B cell (primary cell): ENCODE measurements around the gene C4orf54. TPM values are rescaled to one million over a fixed set of nuclear protein-coding genes. Genes with fewer than 3 reads are reported as not detected.

Source experiments
- ATAC-seq: fragments of 200-7000 bp; cut with Tn5 transposase; one replicate; pipeline ENCODE4 v1.10.0; 2021; ENCODE audit warnings: low read depth, mild to moderate bottlenecking, moderate number of reproducible peaks, moderate library complexity
- CTCF ChIA-PET: fragments of 350-600 bp; sonication (Branson Sonifier 250); formaldehyde crosslinking; loops from one replicate; lab custom pipeline; 2021; ENCODE audit warnings: antibody characterized with exemption, inconsistent platforms; lab: Charles Lee
- POLR2A ChIA-PET: fragments of 350-600 bp; sonication (Branson Sonifier 250); formaldehyde crosslinking; loops from one replicate; lab custom pipeline; 2021; ENCODE audit warnings: antibody characterized with exemption; lab: Charles Lee
- DNase-seq: peaks from one replicate; pipeline ENCODE4 v3.0.0; 2013
- H2AFZ ChIP-seq: 2 replicates; pipeline ENCODE4 v1.6.1; 2012; ENCODE audit warnings: mild to moderate bottlenecking, low read depth, low read length; ENCODE audit not compliant: insufficient read depth, poor library complexity, severe bottlenecking
- H3K27ac ChIP-seq, 2 donors: 1 replicate in 1 of 2; 2 replicates in 1 of 2; pipeline ENCODE4 v1.5.1; 2012 to 2013; ENCODE audit warnings: low read length in 2 of 2, mild to moderate bottlenecking in 2 of 2, moderate library complexity in 1 of 2
- H3K27me3 ChIP-seq, 4 experiments: fragments of 200-600 bp in 1 of 4; sonication (generic) in 1 of 4; replicated peaks in 1 of 4; 1 replicate in 2 of 4; 2 replicates in 2 of 4; pipeline versions ENCODE4 v1.6.1 to v1.7.0; 2013 to 2016; ENCODE audit warnings: low read length in 3 of 4, mild to moderate bottlenecking in 2 of 4, mixed read lengths in 1 of 4, moderate library complexity in 1 of 4; ENCODE audit not compliant: insufficient read depth in 4 of 4, control insufficient read depth in 3 of 4; ENCODE audit errors: control extremely low read depth in 1 of 4
- H3K36me3 ChIP-seq, 2 experiments: replicated peaks in 1 of 2; 1 replicate in 1 of 2; 2 replicates in 1 of 2; pipeline versions ENCODE4 v1.6.1 to v1.7.1; 2013; ENCODE audit warnings: low read length in 1 of 2; ENCODE audit not compliant: insufficient read depth in 2 of 2, control insufficient read depth in 1 of 2; ENCODE audit errors: control extremely low read depth in 1 of 2, extremely low read depth in 1 of 2
- H3K4me1 ChIP-seq, 2 donors: fragments of 200-600 bp in 1 of 2; sonication (generic) in 1 of 2; 1 replicate in 1 of 2; 2 replicates in 1 of 2; pipeline versions ENCODE4 v1.5.1 to v1.6.1; 2013 to 2017; ENCODE audit warnings: low read length in 2 of 2; ENCODE audit not compliant: control insufficient read depth in 2 of 2, insufficient read depth in 2 of 2
- H3K4me2 ChIP-seq: replicated peaks from 2 replicates; pipeline ENCODE3; 2012; ENCODE audit warnings: mild to moderate bottlenecking, low read depth, low read length; ENCODE audit not compliant: poor library complexity, severe bottlenecking
- H3K4me3 ChIP-seq, 5 experiments: fragments of 200-600 bp in 1 of 5; sonication (generic) in 1 of 5; 1 replicate in 3 of 5; 2 replicates in 2 of 5; pipeline versions ENCODE4 v1.5.1 to v1.7.0; 2011 to 2016; ENCODE audit warnings: low read length in 4 of 5, mild to moderate bottlenecking in 4 of 5, low read depth in 2 of 5, control low read depth in 1 of 5, moderate library complexity in 1 of 5; ENCODE audit not compliant: insufficient read depth in 1 of 5; ENCODE audit errors: control extremely low read depth in 1 of 5, extremely low read depth in 1 of 5
- H3K79me2 ChIP-seq: fragments of 200-600 bp; sonication (generic); one replicate; pipeline ENCODE4 v1.6.0; 2016; ENCODE audit warnings: low read length; ENCODE audit not compliant: control insufficient read depth, insufficient read depth
- H3K9ac ChIP-seq: fragments of 200-600 bp; sonication (generic); 2 replicates; pipeline ENCODE4 v1.6.1; 2017; ENCODE audit warnings: mild to moderate bottlenecking, low read length, moderate library complexity
- H3K9me3 ChIP-seq, 3 donors: one replicate each; pipeline versions ENCODE4 v1.6.1 to v1.7.1; 2013; ENCODE audit warnings: low read length in 2 of 3; ENCODE audit not compliant: control insufficient read depth in 2 of 3, insufficient read depth in 1 of 3; ENCODE audit errors: control extremely low read depth in 1 of 3
- H4K20me1 ChIP-seq: 2 replicates; pipeline ENCODE4 v1.6.0; 2012; ENCODE audit warnings: mild to moderate bottlenecking, low read length; ENCODE audit not compliant: insufficient read depth, control insufficient read depth, poor library complexity, severe bottlenecking
- H3K27ac Mint-ChIP-seq: one replicate; pipeline ENCODE4 v1.8.0; 2021; ENCODE audit warnings: mixed read lengths
- H3K27me3 Mint-ChIP-seq: one replicate; pipeline ENCODE4 v1.8.0; 2021; ENCODE audit warnings: mixed read lengths
- H3K4me1 Mint-ChIP-seq: one replicate; pipeline ENCODE4 v1.8.0; 2021; ENCODE audit warnings: mixed read lengths
- H3K4me3 Mint-ChIP-seq: one replicate; pipeline ENCODE4 v1.8.0; 2021; ENCODE audit warnings: mixed read lengths
- H3K9me3 Mint-ChIP-seq: one replicate; pipeline ENCODE4 v1.8.0; 2022; ENCODE audit warnings: mixed read lengths; ENCODE audit not compliant: insufficient read depth
- EZH2 ChIP-seq: IDR thresholded peaks from 2 replicates; pipeline ENCODE4 v1.6.1; 2012; ENCODE audit warnings: borderline replicate concordance, low read depth, mild to moderate bottlenecking, moderate library complexity, low read length; ENCODE audit not compliant: insufficient read depth, poor library complexity, severe bottlenecking
- WGBS: methylation state at CpG from one replicate; pipeline ENCODE4 v1.1.5; 2013; ENCODE audit warnings: missing lambda C conversion rate; ENCODE audit not compliant: insufficient coverage; 5-methylcytosine and 5-hydroxymethylcytosine counted together
- intact Hi-C: fragments of 100-400 bp; cut with micrococcal nuclease; formaldehyde crosslinking; loops from one replicate; pipeline ENCODE4 v1.10.0; 2022
- polyA minus RNA-seq: library from RNA; depleted of rRNA, polyadenylated mRNA; stranded (reverse); fragments of >200 nt; gene quantifications from 2 replicates; pipeline ENCODE4 v1.2.3, GENCODE V29; 2012
- polyA plus RNA-seq: library from polyadenylated mRNA; depleted of rRNA; stranded (reverse); fragments of >200 nt; gene quantifications from 2 replicates; pipeline ENCODE4 v1.2.3, GENCODE V29; 2012
- total RNA-seq, 2 donors: library from RNA; stranded (reverse); fragments of 120-200 nt in 1 of 2; gene quantifications; 1 replicate in 1 of 2; 2 replicates in 1 of 2; pipeline versions ENCODE4 v1.2.3 to v1.2.4, GENCODE V29; 2013 to 2022
- TF ChIP-seq, protein P1 (sequence below): fragments of 200-600 bp; IDR thresholded peaks from one replicate; pipeline ENCODE4 v1.8.0; 2022; ENCODE audit warnings: antibody characterized with exemption, mild to moderate bottlenecking

The C4orf54 gene
- total RNA-seq (not detected in 2 replicates), polyA plus RNA-seq (not detected in 2 replicates), polyA minus RNA-seq (under 0.01 TPM in 1 of 2 replicates, not detected in the other)
- total RNA-seq (2013): 3.0 TPM

DNA sequence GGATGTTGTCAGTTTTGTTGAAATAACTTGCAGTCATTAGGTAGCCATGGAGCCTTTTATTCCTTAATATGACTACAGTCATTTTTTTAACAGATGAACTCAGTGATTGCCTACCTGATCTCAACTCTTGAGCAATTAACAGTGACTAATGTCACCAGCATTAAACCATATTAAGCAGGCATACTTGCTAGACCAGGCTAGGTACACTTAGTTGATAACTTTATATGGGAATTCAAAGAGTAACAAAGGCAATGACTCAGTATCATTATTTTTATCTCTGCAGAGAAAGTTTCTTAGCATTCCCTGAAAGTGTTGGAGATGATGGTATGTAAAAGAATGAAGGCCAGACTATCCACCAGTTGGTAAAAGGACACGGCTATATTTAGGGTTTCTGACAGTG lies at the start of gene C4orf54:
Gene C4orf54 (minus strand): TSS at position 31 of the 400 bp plus-strand sequence. CDS start 3,180 bp downstream, outside the sequence.
- Mint-ChIP-seq H3K4me1 (no peaks in the 10 kb centered on the region), H3K27ac (no peak within 1 kb of the TSS), H3K4me3 (no peak within 1 kb of the TSS), H3K27me3 (peaks cover 8% of the 10 kb centered on the region), H3K9me3 (no peaks in the 10 kb centered on the region)
- Histone ChIP-seq H4K20me1 (no peaks in the 10 kb centered on the region), H3K4me1 (no peaks in the 10 kb centered on the region), H3K4me2 (no peak within 1 kb of the TSS), H2AFZ (no peak within 1 kb of the TSS), H3K27ac (no peak within 1 kb of the TSS), H3K27me3 (no peaks in the 10 kb centered on the region), H3K79me2 (no peaks in the 10 kb centered on the region), H3K9me3 (peaks cover 0 to 13% (median 0%) of the 10 kb centered on the region in 3 donors), H3K36me3 (no peaks in the 10 kb centered on the region), H3K4me3 (no peak within 1 kb of the TSS), H3K9ac (no peak within 1 kb of the TSS)
- CTCF ChIA-PET: no interaction called here
- intact Hi-C loops: no loop called here
- no peak for DNase-seq
- no peak for ATAC-seq
- TF ChIP-seq, protein P1, sequence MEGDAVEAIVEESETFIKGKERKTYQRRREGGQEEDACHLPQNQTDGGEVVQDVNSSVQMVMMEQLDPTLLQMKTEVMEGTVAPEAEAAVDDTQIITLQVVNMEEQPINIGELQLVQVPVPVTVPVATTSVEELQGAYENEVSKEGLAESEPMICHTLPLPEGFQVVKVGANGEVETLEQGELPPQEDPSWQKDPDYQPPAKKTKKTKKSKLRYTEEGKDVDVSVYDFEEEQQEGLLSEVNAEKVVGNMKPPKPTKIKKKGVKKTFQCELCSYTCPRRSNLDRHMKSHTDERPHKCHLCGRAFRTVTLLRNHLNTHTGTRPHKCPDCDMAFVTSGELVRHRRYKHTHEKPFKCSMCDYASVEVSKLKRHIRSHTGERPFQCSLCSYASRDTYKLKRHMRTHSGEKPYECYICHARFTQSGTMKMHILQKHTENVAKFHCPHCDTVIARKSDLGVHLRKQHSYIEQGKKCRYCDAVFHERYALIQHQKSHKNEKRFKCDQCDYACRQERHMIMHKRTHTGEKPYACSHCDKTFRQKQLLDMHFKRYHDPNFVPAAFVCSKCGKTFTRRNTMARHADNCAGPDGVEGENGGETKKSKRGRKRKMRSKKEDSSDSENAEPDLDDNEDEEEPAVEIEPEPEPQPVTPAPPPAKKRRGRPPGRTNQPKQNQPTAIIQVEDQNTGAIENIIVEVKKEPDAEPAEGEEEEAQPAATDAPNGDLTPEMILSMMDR: no peak
- no peak for TF ChIP-seq EZH2
- WGBS: no CpG with 5 or more reads among the region's 1 CpG
- POLR2A ChIA-PET: no interaction called here

DNA sequence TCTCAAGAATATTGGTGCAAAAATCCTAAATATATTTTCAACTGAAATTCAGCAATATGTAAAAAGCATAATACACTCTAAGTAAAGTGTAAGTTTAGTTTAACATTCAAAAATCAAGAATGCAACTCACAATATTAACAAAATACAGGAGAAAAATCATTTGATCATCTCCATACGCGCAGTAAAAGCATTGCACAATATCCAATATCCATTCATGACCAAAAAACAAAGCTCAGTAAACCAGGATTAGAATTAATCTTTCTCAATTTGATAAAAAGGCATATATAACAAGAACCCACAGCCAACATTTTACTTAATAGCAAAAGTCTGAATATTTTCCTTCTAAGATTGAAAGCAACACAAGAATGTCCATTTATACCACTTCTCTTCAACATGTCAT lies 48.3 kb upstream of the C4orf54 start:
- ChIA-PET CTCF (no interaction called here), POLR2A (no interaction called here)
- Histone ChIP-seq H3K27me3 (no peaks in the 10 kb centered on the region), H3K4me3 (no peak overlapping the region), H3K4me1 (no peaks in the 10 kb centered on the region), H3K4me2 (no peak overlapping the region), H2AFZ (no peak overlapping the region), H3K36me3 (no peaks in the 10 kb centered on the region), H4K20me1 (no peaks in the 10 kb centered on the region), H3K79me2 (no peaks in the 10 kb centered on the region), H3K9me3 (no peaks in the 10 kb centered on the region), H3K9ac (no peak overlapping the region), H3K27ac (no peak overlapping the region)
- no peak for ATAC-seq
- TF ChIP-seq, protein P1: no peak
- TF ChIP-seq EZH2: no peak
- WGBS: no CpG with 5 or more reads among the region's 2 CpGs
- H3K27me3 Mint-ChIP-seq: peaks cover 32% of the 10 kb centered on the region
- no peak overlapping the region for H3K4me3 Mint-ChIP-seq
- intact Hi-C loops: no loop called here
- DNase-seq: no peak
- no peak overlapping the region for H3K27ac Mint-ChIP-seq
- no peaks in the 10 kb centered on the region for H3K9me3 Mint-ChIP-seq
- H3K4me1 Mint-ChIP-seq: no peaks in the 10 kb centered on the region
